Measurements from ENCODE around the gene CD27. TPM values are rescaled to one million over a fixed set of nuclear protein-coding genes. Genes with fewer than 3 reads are reported as not detected.
A peak's percentile ranks its signal among the peaks of the same experiment; 100 is the strongest.
"Not testable (repeated sequence)": the region's sequence is repeated elsewhere in the genome, so short reads cannot be mapped to it uniquely, and the experiment has no call there.

Gene CD27
- total and polyA plus RNA-seq, 5 donors: 0.27 to 0.80 (median 0.31) TPM; not detected in 1

- DNase-seq (peak; percentile 96 to 98 (median 97)), ATAC-seq (peak; percentile 97 to 98)
- under 1% methylated on average over 49 of the region's 49 CpGs for WGBS
- Histone ChIP-seq H3K27ac (ENCODE audit: low read length) (peak within 1 kb of the TSS; percentile 82), H3K27me3 (ENCODE audit: control insufficient read depth, insufficient read depth) (no peaks in the 10 kb centered on the region), H3K4me3 (ENCODE audit: low read length) (peak within 1 kb of the TSS; percentile 71), H3K4me1 (ENCODE audit: control insufficient read depth, insufficient read depth, low read length) (no peaks in the 10 kb centered on the region), H3K9me3 (ENCODE audit: control insufficient read depth, low read length) (no peaks in the 10 kb centered on the region)
- intact Hi-C loops (cut with DNase I): no loop called here
Measured at GRCh38 chr12:6493497-6494257, 48.9 kb downstream of the CD27 start, which contains the start of gene NCAPD2. TSS of gene NCAPD2 (plus strand) at chr12:6494102. CDS start at chr12:6495099, 997 bp downstream.

GRCh38 chr12:6494258-6494743 lies 49.5 kb downstream of the CD27 start:
- H3K4me1 ChIP-seq (ENCODE audit: control insufficient read depth, insufficient read depth, low read length): no peaks in the 10 kb centered on the region
- H3K27ac ChIP-seq (ENCODE audit: low read length): peak overlapping the region; percentile 40
- ATAC-seq: no peak
- WGBS: 1% methylated on average over 14 of the region's 14 CpGs
- H3K27me3 ChIP-seq (ENCODE audit: control insufficient read depth, insufficient read depth): no peaks in the 10 kb centered on the region
- DNase-seq: no peak
- intact Hi-C loops (cut with DNase I): no loop called here
- H3K4me3 ChIP-seq (ENCODE audit: low read length): peak overlapping the region; percentile 71
- H3K9me3 ChIP-seq (ENCODE audit: control insufficient read depth, low read length): no peaks in the 10 kb centered on the region

- Histone ChIP-seq H3K27me3 (ENCODE audit: control insufficient read depth, insufficient read depth) (no peaks in the 10 kb centered on the region), H3K4me3 (ENCODE audit: low read length) (peak overlapping the region; percentile 71), H3K27ac (ENCODE audit: low read length) (no peak overlapping the region), H3K9me3 (ENCODE audit: control insufficient read depth, low read length) (no peaks in the 10 kb centered on the region), H3K4me1 (ENCODE audit: control insufficient read depth, insufficient read depth, low read length) (no peaks in the 10 kb centered on the region)
- 79% methylated on average over 1 of the region's 1 CpG for WGBS
- DNase-seq (no peak), ATAC-seq (no peak)
- intact Hi-C loops (cut with DNase I): no loop called here
Measured at GRCh38 chr12:6494968-6495367, 50.2 kb downstream of the CD27 start.

- H3K27ac ChIP-seq (ENCODE audit: low read length); ATAC-seq; H3K4me1 ChIP-seq (ENCODE audit: control insufficient read depth, insufficient read depth, low read length); H3K9me3 ChIP-seq (ENCODE audit: control insufficient read depth, low read length); DNase-seq; H3K27me3 ChIP-seq (ENCODE audit: control insufficient read depth, insufficient read depth); intact Hi-C loops (cut with DNase I); H3K4me3 ChIP-seq (ENCODE audit: low read length): not testable (repeated sequence)
- 88% methylated on average over 3 of the region's 3 CpGs for WGBS
Measured at GRCh38 chr12:6497291-6497690, 52.5 kb downstream of the CD27 start.

GRCh38 chr12:6500466-6500865 lies 55.7 kb downstream of the CD27 start:
- Histone ChIP-seq H3K9me3 (ENCODE audit: control insufficient read depth, low read length) (no peaks in the 10 kb centered on the region), H3K4me3 (ENCODE audit: low read length) (no peak overlapping the region), H3K4me1 (ENCODE audit: control insufficient read depth, insufficient read depth, low read length) (no peaks in the 10 kb centered on the region), H3K27me3 (ENCODE audit: control insufficient read depth, insufficient read depth) (no peaks in the 10 kb centered on the region), H3K27ac (ENCODE audit: low read length) (no peak overlapping the region)
- intact Hi-C loops (cut with DNase I): no loop called here
- ATAC-seq: no peak
- no peak for DNase-seq
- WGBS: 89% methylated on average over 2 of the region's 2 CpGs

Other genes starting within 250 kb of the CD27 start
- gene CD9, start 244.6 kb upstream of the CD27 start, total RNA-seq: 100 to 1,000 TPM; 117 to 248 (median 134) TPM
- 212 TPM for gene CD9, start 244.6 kb upstream of the CD27 start, polyA plus RNA-seq
- under 1 TPM in 1 of 4 donors, not detected in 3; 0.64 TPM for gene PLEKHG6, start 134.3 kb upstream of the CD27 start, total RNA-seq
- 1.5 TPM for gene PLEKHG6, start 134.3 kb upstream of the CD27 start, polyA plus RNA-seq
- 100 to 1,000 TPM in 1 of 4 donors, 10 to 100 TPM in 3; 65.6 to 103 (median 75.9) TPM for gene TNFRSF1A, start 102.9 kb upstream of the CD27 start, total RNA-seq
- 41.3 TPM for gene TNFRSF1A, start 102.9 kb upstream of the CD27 start, polyA plus RNA-seq
- gene SCNN1A, start 69.4 kb upstream of the CD27 start, total RNA-seq: under 1 TPM; 0.08 to 0.80 (median 0.50) TPM
- gene SCNN1A, start 69.4 kb upstream of the CD27 start, polyA plus RNA-seq: 0.23 TPM
- gene LTBR, start 60.8 kb upstream of the CD27 start, total RNA-seq: 10 to 100 TPM; 37.6 to 54.2 (median 40.3) TPM
- gene LTBR, start 60.8 kb upstream of the CD27 start, polyA plus RNA-seq: 30.8 TPM
- gene TAPBPL, start 7.1 kb downstream of the CD27 start, total RNA-seq: 10 to 100 TPM; 14.2 to 19.5 (median 17.1) TPM
- gene TAPBPL, start 7.1 kb downstream of the CD27 start, polyA plus RNA-seq: 17.2 TPM
- 1 to 10 TPM; 3.6 to 9.0 (median 6.1) TPM for gene VAMP1, start 25.7 kb downstream of the CD27 start, total RNA-seq
- 4.7 TPM for gene VAMP1, start 25.7 kb downstream of the CD27 start, polyA plus RNA-seq
- gene MRPL51, start 48.3 kb downstream of the CD27 start, total RNA-seq: 100 to 1,000 TPM; 192 to 233 (median 213) TPM
- gene MRPL51, start 48.3 kb downstream of the CD27 start, polyA plus RNA-seq: 180 TPM
- 10 to 100 TPM; 13.5 to 16.8 (median 14.6) TPM for gene NCAPD2, start 49.1 kb downstream of the CD27 start, total RNA-seq
- 5.7 TPM for gene NCAPD2, start 49.1 kb downstream of the CD27 start, polyA plus RNA-seq
- 1,000 to 10,000 TPM; 3,735 to 4,618 (median 3,904) TPM for gene GAPDH, start 89.6 kb downstream of the CD27 start, total RNA-seq
- 4,983 TPM for gene GAPDH, start 89.6 kb downstream of the CD27 start, polyA plus RNA-seq
- 10 to 100 TPM; 15.1 to 23.6 (median 19.1) TPM for gene IFFO1, start 111.1 kb downstream of the CD27 start, total RNA-seq
- gene IFFO1, start 111.1 kb downstream of the CD27 start, polyA plus RNA-seq: 15.7 TPM
- 10 to 100 TPM; 15.1 to 27.5 (median 16.5) TPM for gene NOP2, start 123.3 kb downstream of the CD27 start, total RNA-seq
- gene NOP2, start 123.3 kb downstream of the CD27 start, polyA plus RNA-seq: 9.6 TPM
- 100 to 1,000 TPM; 138 to 165 (median 153) TPM for gene CHD4, start 162.4 kb downstream of the CD27 start, total RNA-seq
- gene CHD4, start 162.4 kb downstream of the CD27 start, polyA plus RNA-seq: 142 TPM
- 1 to 10 TPM; 1.1 to 2.6 (median 2.0) TPM for gene LPAR5, start 191.0 kb downstream of the CD27 start, total RNA-seq
- 0.86 TPM for gene LPAR5, start 191.0 kb downstream of the CD27 start, polyA plus RNA-seq
- 1 to 10 TPM; 1.0 to 2.1 (median 1.1) TPM for gene ACRBP, start 202.5 kb downstream of the CD27 start, total RNA-seq
- gene ACRBP, start 202.5 kb downstream of the CD27 start, polyA plus RNA-seq: 0.50 TPM
- 10 to 100 TPM; 18.3 to 31.2 (median 30.2) TPM for gene ING4, start 218.2 kb downstream of the CD27 start, total RNA-seq
- 27.0 TPM for gene ING4, start 218.2 kb downstream of the CD27 start, polyA plus RNA-seq
- gene ZNF384, start 244.4 kb downstream of the CD27 start, total RNA-seq: 10 to 100 TPM; 32.9 to 35.0 (median 33.8) TPM
- 23.5 TPM for gene ZNF384, start 244.4 kb downstream of the CD27 start, polyA plus RNA-seq

Measured in right cardiac atrium (tissue), 5 donors.